ENCODE results near the gene GBX2. TPM values are rescaled to one million over a fixed set of nuclear protein-coding genes. Genes with fewer than 3 reads are reported as not detected.

Gene GBX2
- total and polyA plus RNA-seq, 9 of the 15 experiments (the other 6 are each of a cell fraction or from before 2014, with no cell fraction given), result 0.03 to 0.53 (median 0.27) TPM; not detected in 1

- Histone ChIP-seq H3K4me2 (ENCODE audit: insufficient read depth, low read length) (no peak overlapping the region), H3K27me3 (ENCODE audit: control insufficient read depth in 2 of 2, insufficient read depth in 2 of 2, low read length in 2 of 2) (no peaks in the 10 kb centered on the region), H4K20me1 (replicated peaks; ENCODE audit: control insufficient read depth, insufficient read depth, low read length) (no peaks in the 10 kb centered on the region), H3K27ac (ENCODE audit: extremely low read depth, low read depth, low read length) (no peak overlapping the region), H3K9ac (ENCODE audit: insufficient read depth in 1 of 2, low read depth in 2 of 2, low read length in 2 of 2) (no peak overlapping the region), H3K79me2 (ENCODE audit: control insufficient read depth, insufficient read depth, low read length) (no peaks in the 10 kb centered on the region), H3K4me1 (replicated peaks in 1 of 2; ENCODE audit: control insufficient read depth in 2 of 2, insufficient read depth in 2 of 2, low read length in 2 of 2) (peaks cover 0 to 7% of the 10 kb centered on the region in 2 experiments; a peak in 1 of 5 replicates), H3K9me1 (ENCODE audit: control insufficient read depth, insufficient read depth, low read length) (no peaks in the 10 kb centered on the region), H3K9me3 (replicated peaks; ENCODE audit: control insufficient read depth, insufficient read depth, low read depth, low read length) (no peaks in the 10 kb centered on the region), H3K36me3 (ENCODE audit: control insufficient read depth, insufficient read depth, low read length) (0 out of 3 replicates have a peak, but pooled peaks cover 3% of the 10 kb centered on the region), H3K4me3 (no peak overlapping the region), H2AFZ (ENCODE audit: low read depth, low read length) (no peak overlapping the region)
- POLR2A ChIA-PET, result no interaction called here
- no peak for FAIRE-seq
- no peak for ATAC-seq
- in situ Hi-C loops (cut with MboI), result no loop called here
- TF ChIP-seq PCBP2 (IDR thresholded peaks at IDR 0.05; ENCODE audit: low read depth, low read length, poor library complexity, severe bottlenecking) (no peak), NR2C2 (CRISPR knock-in tag; IDR thresholded peaks at IDR 0.05) (no peak), NR2C2 (tag; IDR thresholded peaks at IDR 0.05) (no peak), PRPF4 (IDR thresholded peaks at IDR 0.05; ENCODE audit: insufficient read depth, low read depth, low read length, poor library complexity, severe bottlenecking) (no peak), TFAP4 (CRISPR knock-in tag; IDR thresholded peaks at IDR 0.05; ENCODE audit: borderline replicate concordance) (no peak), EHMT2 (IDR thresholded peaks at IDR 0.05) (no peak), RUNX1 (IDR thresholded peaks at IDR 0.05; ENCODE audit: low read depth) (no peak), FOXK2 (conservative IDR thresholded peaks at IDR 0.05 in 1 of 2, IDR thresholded peaks at IDR 0.05 in 1 of 2; ENCODE audit: low read depth in 2 of 2) (no peak), GABPA (tag; conservative IDR thresholded peaks at IDR 0.05; ENCODE audit: low read depth) (no peak), MYC (IDR thresholded peaks at IDR 0.05; ENCODE audit: low read depth, low read length) (no peak), MYC (CRISPR knock-in tag; IDR thresholded peaks at IDR 0.05; ENCODE audit: borderline replicate concordance, low read depth) (no peak)
- WGBS (ENCODE audit: insufficient coverage, low coverage, missing lambda C conversion rate), result 82% methylated on average over 12 of the region's 30 CpGs
- DNase-seq (ENCODE audit: extremely low read depth in 1 of 4, low spot score in 3 of 4), result no peak
- CTCF ChIA-PET (ENCODE audit: low intra/inter-chr PET ratio), result no interaction called here
- intact Hi-C loops (cut with micrococcal nuclease), result no loop called here
- no TSS peak for BruUV-seq (replicated peaks)
Measured at GRCh38 chr2:236124182-236124893, 43.8 kb downstream of the GBX2 start.

Measured in K562 (cell line).